Panc1 (cell line): Measurements from ENCODE around the gene GRAMD1B. TPM values are rescaled to one million over a fixed set of nuclear protein-coding genes. Genes with fewer than 3 reads are reported as not detected.

ENCODE experiments used
- ATAC-seq: fragments of 200-7000 bp; cut with Tn5 transposase; 2 replicates; pipeline ENCODE4 v1.9.1; 2020; ENCODE audit warnings: mild to moderate bottlenecking, moderate library complexity
- BruUV-seq: library from RNA; stranded (reverse); fragments of 400-500 nt; replicated peaks from 2 replicates; lab custom pipeline; 2021; lab: Mats Ljungman, UMichigan
- CTCF ChIA-PET: fragments of 300-600 bp; sonication (Branson Sonifier 250); formaldehyde crosslinking; loops from one replicate; lab custom pipeline; 2022; ENCODE audit warnings: antibody characterized with exemption; lab: Charles Lee
- POLR2A ChIA-PET: fragments of 300-600 bp; sonication (Branson Sonifier 250); formaldehyde crosslinking; loops from one replicate; lab custom pipeline; 2022; ENCODE audit warnings: antibody characterized with exemption; lab: Charles Lee
- DNase-seq: peaks from one replicate; pipeline ENCODE4 v3.0.0-alpha.2; 2010; ENCODE audit warnings: low read depth, low spot score
- H3K27ac ChIP-seq: 2 replicates; pipeline ENCODE4 v1.5.1; 2011; ENCODE audit warnings: mild to moderate bottlenecking, low read length, inconsistent platforms
- H3K27me3 ChIP-seq: fragments of 200-500 bp; sonication (Bioruptor generic); 2 replicates; pipeline ENCODE4 v1.6.0; 2014; ENCODE audit warnings: low read length, inconsistent platforms; ENCODE audit not compliant: control insufficient read depth, insufficient read depth
- H3K36me3 ChIP-seq: fragments of 200-500 bp; sonication (Bioruptor generic); 2 replicates; pipeline ENCODE4 v1.5.1; 2014; ENCODE audit warnings: inconsistent platforms, mild to moderate bottlenecking, low read length, moderate library complexity; ENCODE audit not compliant: control insufficient read depth, insufficient read depth
- H3K4me1 ChIP-seq: 2 replicates; pipeline ENCODE4 v1.5.1; 2011; ENCODE audit warnings: inconsistent platforms, mild to moderate bottlenecking, low read length, moderate library complexity; ENCODE audit not compliant: control insufficient read depth, insufficient read depth
- H3K4me3 ChIP-seq, 2 experiments: 2 replicates each; pipeline ENCODE4 v1.5.1; 2011 to 2012; ENCODE audit warnings: low read depth in 2 of 2, low read length in 2 of 2, mild to moderate bottlenecking in 2 of 2, inconsistent platforms in 1 of 2, moderate library complexity in 1 of 2
- H3K9me3 ChIP-seq: fragments of 200-500 bp; sonication (Bioruptor generic); 2 replicates; pipeline ENCODE4 v1.5.1; 2014; ENCODE audit warnings: low read depth, mild to moderate bottlenecking, inconsistent platforms, low read length, moderate library complexity; ENCODE audit not compliant: control insufficient read depth, insufficient read depth
- CTCF ChIP-seq: fragments of 450-650 bp; IDR thresholded peaks from 2 replicates; pipeline ENCODE4 v1.5.1; 2017; ENCODE audit warnings: mild to moderate bottlenecking
- POLR2AphosphoS5 ChIP-seq: IDR thresholded peaks from 2 replicates; pipeline ENCODE4 v1.6.1; 2012; ENCODE audit warnings: mild to moderate bottlenecking, low read depth, low read length, moderate library complexity
- REST ChIP-seq, 2 experiments: IDR thresholded peaks; 2 replicates each; pipeline ENCODE4 v1.6.1; 2011 to 2012; ENCODE audit warnings: low read depth in 2 of 2, control low read depth in 1 of 2, low read length in 1 of 2, mild to moderate bottlenecking in 1 of 2, moderate library complexity in 1 of 2; ENCODE audit not compliant: insufficient read depth in 1 of 2
- SIN3A ChIP-seq: IDR thresholded peaks from 2 replicates; pipeline ENCODE4 v1.6.1; 2012; ENCODE audit warnings: low read depth, mild to moderate bottlenecking, low read length, moderate library complexity, borderline replicate concordance; ENCODE audit not compliant: insufficient read depth
- TCF7L2 ChIP-seq: IDR thresholded peaks from 2 replicates; pipeline ENCODE4 v1.6.1; 2011; ENCODE audit warnings: mild to moderate bottlenecking, low read depth, low read length, inconsistent platforms
- in situ Hi-C: cut with HindIII; loops from 2 replicates; pipeline ENCODE4 v1.10.0; 2016; ENCODE audit warnings: low sequenced_read_pairs, low pct_unique_long_range_greater_than_20kb
- intact Hi-C: fragments of 100-400 bp; cut with micrococcal nuclease; formaldehyde crosslinking; loops from one replicate; pipeline ENCODE4 v1.10.0; 2022; ENCODE audit not compliant: unreplicated experiment
- total RNA-seq: library from RNA; stranded (reverse); gene quantifications from one replicate; pipeline ENCODE4 v1.2.1, GENCODE V29; 2021; ENCODE audit not compliant: unreplicated experiment

GRAMD1B gene
- total RNA-seq, 1 experiment from 2014 or later: 0.46 TPM

- Histone ChIP-seq H3K36me3 (no peaks in the 10 kb centered on the region), H3K4me1 (no peaks in the 10 kb centered on the region), H3K27ac (no peak overlapping the region), H3K27me3 (peaks cover 13% of the 10 kb centered on the region), H3K4me3 (no peak overlapping the region), H3K9me3 (no peaks in the 10 kb centered on the region)
- ChIA-PET POLR2A (no interaction called here), CTCF (interaction anchor here (0.7 kb wide), 1 partner anchor 21 kb away, joined by 4 read pairs; no protein-coding TSS in a partner anchor)
- ATAC-seq (no peak), DNase-seq (no peak)
- TF ChIP-seq SIN3A: no peak
- no peak for TF ChIP-seq REST (IDR thresholded peaks at IDR 0.05; ENCODE audit: insufficient read depth in 1 of 2, low read depth in 2 of 2, low read length in 1 of 2)
- no peak for TF ChIP-seq CTCF
- TF ChIP-seq TCF7L2: no peak
- no peak for TF ChIP-seq POLR2AphosphoS5
- BruUV-seq: no TSS peak
- in situ Hi-C loops (no loop called here), intact Hi-C loops (no loop called here)
Observed at GRCh38 chr11:123548774-123549173, 118.7 kb downstream of the GRAMD1B start.

- no peaks in the 10 kb centered on the region for H3K9me3 ChIP-seq
- H3K27me3 ChIP-seq: peaks cover 13% of the 10 kb centered on the region
- intact Hi-C loops: loop anchor here (5.0 kb wide), 1 partner anchor 38 kb away; no protein-coding TSS in a partner anchor
- no peak overlapping the region for H3K4me3 ChIP-seq
- in situ Hi-C loops: no loop called here
- H3K27ac ChIP-seq: no peak overlapping the region
- TF ChIP-seq REST (IDR thresholded peaks at IDR 0.05; ENCODE audit: insufficient read depth in 1 of 2, low read depth in 2 of 2, low read length in 1 of 2) (no peak), POLR2AphosphoS5 (no peak), TCF7L2 (no peak), CTCF (no peak), SIN3A (no peak)
- POLR2A ChIA-PET: no interaction called here
- CTCF ChIA-PET: no interaction called here
- H3K36me3 ChIP-seq: no peaks in the 10 kb centered on the region
- no TSS peak for BruUV-seq
- no peak for ATAC-seq
- H3K4me1 ChIP-seq: no peaks in the 10 kb centered on the region
- DNase-seq: no peak
Observed at GRCh38 chr11:123549926-123550917, 120.2 kb downstream of the GRAMD1B start.
